HEK293 (cell line): ENCODE data around the gene S100A11.

Experiments used
- EGR2 ChIP-seq: fragments of 450-650 bp; formaldehyde crosslinking; IDR thresholded peaks from 2 replicates; pipeline ENCODE4 v1.5.1; 2016; ENCODE audit warnings: low read depth, missing biosample characterization, missing genetic modification characterization
- GLI2 ChIP-seq: fragments of 450-650 bp; formaldehyde crosslinking; IDR thresholded peaks from 2 replicates; pipeline ENCODE4; 2017; ENCODE audit warnings: missing biosample characterization, missing genetic modification characterization, low read depth, borderline replicate concordance
- GLI4 ChIP-seq: fragments of 450-650 bp; formaldehyde crosslinking; IDR thresholded peaks from 2 replicates; pipeline ENCODE4 v1.5.1; 2016; ENCODE audit warnings: missing biosample characterization, missing genetic modification characterization
- IKZF3 ChIP-seq: fragments of 450-650 bp; IDR thresholded peaks from 2 replicates; pipeline ENCODE4 v1.5.0; 2018; ENCODE audit warnings: missing biosample characterization, mild to moderate bottlenecking, missing genetic modification characterization, moderate library complexity
- KLF10 ChIP-seq: fragments of 450-650 bp; IDR thresholded peaks from 2 replicates; pipeline ENCODE4 v1.5.1; 2018; ENCODE audit warnings: missing biosample characterization, mild to moderate bottlenecking, missing genetic modification characterization
- KLF9 ChIP-seq: fragments of 450-650 bp; formaldehyde crosslinking; IDR thresholded peaks from 2 replicates; pipeline ENCODE4 v1.5.1; 2016; ENCODE audit warnings: missing biosample characterization, missing genetic modification characterization, low read depth
- PRDM1 ChIP-seq: fragments of 450-650 bp; formaldehyde crosslinking; IDR thresholded peaks from 2 replicates; pipeline ENCODE4; 2016; ENCODE audit warnings: missing biosample characterization, missing genetic modification characterization
- SCRT1 ChIP-seq: fragments of 450-650 bp; formaldehyde crosslinking; IDR thresholded peaks from 2 replicates; pipeline ENCODE4 v1.5.1; 2016; ENCODE audit warnings: missing biosample characterization, missing genetic modification characterization, borderline replicate concordance
- SP2 ChIP-seq: fragments of 450-650 bp; formaldehyde crosslinking; IDR thresholded peaks from 2 replicates; pipeline ENCODE4 v1.5.1; 2016; ENCODE audit warnings: missing biosample characterization, missing genetic modification characterization
- ZIC2 ChIP-seq: fragments of 450-650 bp; formaldehyde crosslinking; IDR thresholded peaks from 2 replicates; pipeline ENCODE4 v1.5.1; 2016; ENCODE audit warnings: missing biosample characterization, missing genetic modification characterization
- ZNF112 ChIP-seq: fragments of 450-650 bp; formaldehyde crosslinking; IDR thresholded peaks from 2 replicates; pipeline ENCODE4 v1.5.0; 2017; ENCODE audit warnings: missing biosample characterization, missing genetic modification characterization
- ZNF114 ChIP-seq: fragments of 450-650 bp; formaldehyde crosslinking; IDR thresholded peaks from 2 replicates; pipeline ENCODE4 v1.5.0; 2017; ENCODE audit warnings: missing biosample characterization, missing genetic modification characterization
- ZNF19 ChIP-seq: fragments of 450-650 bp; formaldehyde crosslinking; IDR thresholded peaks from 2 replicates; pipeline ENCODE4; 2016; ENCODE audit warnings: missing biosample characterization, missing genetic modification characterization, low read depth
- ZNF23 ChIP-seq: fragments of 450-650 bp; formaldehyde crosslinking; IDR thresholded peaks from 2 replicates; pipeline ENCODE4 v1.5.1; 2016; ENCODE audit warnings: missing biosample characterization, missing genetic modification characterization, borderline replicate concordance
- ZNF24 ChIP-seq: fragments of 450-650 bp; formaldehyde crosslinking; IDR thresholded peaks from 2 replicates; pipeline ENCODE4 v1.5.1; 2016; ENCODE audit warnings: missing biosample characterization, missing genetic modification characterization
- ZNF266 ChIP-seq: fragments of 450-650 bp; formaldehyde crosslinking; IDR thresholded peaks from 2 replicates; pipeline ENCODE4 v1.5.1; 2016; ENCODE audit warnings: missing biosample characterization, missing genetic modification characterization, low read depth
- ZNF335 ChIP-seq: fragments of 450-650 bp; formaldehyde crosslinking; conservative IDR thresholded peaks from 2 replicates; pipeline ENCODE4 v1.5.1; 2016; ENCODE audit warnings: missing biosample characterization, missing genetic modification characterization
- ZNF366 ChIP-seq: fragments of 450-650 bp; formaldehyde crosslinking; conservative IDR thresholded peaks from 2 replicates; pipeline ENCODE4 v1.5.1; 2016; ENCODE audit warnings: missing biosample characterization, missing genetic modification characterization
- ZNF404 ChIP-seq: fragments of 450-650 bp; formaldehyde crosslinking; IDR thresholded peaks from 2 replicates; pipeline ENCODE4 v1.5.1; 2017; ENCODE audit warnings: missing biosample characterization, missing genetic modification characterization
- ZNF529 ChIP-seq: fragments of 450-650 bp; formaldehyde crosslinking; IDR thresholded peaks from 2 replicates; pipeline ENCODE4 v1.5.1; 2017; ENCODE audit warnings: missing genetic modification characterization, missing biosample characterization; ENCODE audit not compliant: insufficient replicate concordance
- ZNF544 ChIP-seq: fragments of 450-650 bp; formaldehyde crosslinking; IDR thresholded peaks from 2 replicates; pipeline ENCODE4 v1.5.0; 2017; ENCODE audit warnings: missing biosample characterization, missing genetic modification characterization
- ZNF600 ChIP-seq: fragments of 450-650 bp; formaldehyde crosslinking; IDR thresholded peaks from 2 replicates; pipeline ENCODE4 v1.5.1; 2016; ENCODE audit warnings: missing biosample characterization, missing genetic modification characterization
- ZNF654 ChIP-seq: fragments of 450-650 bp; formaldehyde crosslinking; IDR thresholded peaks from 2 replicates; pipeline ENCODE4 v1.5.1; 2016; ENCODE audit warnings: low read depth, missing biosample characterization, missing genetic modification characterization
- ZNF664 ChIP-seq: fragments of 450-650 bp; formaldehyde crosslinking; IDR thresholded peaks from 2 replicates; pipeline ENCODE4 v1.5.1; 2016; ENCODE audit warnings: missing biosample characterization, missing genetic modification characterization
- TF ChIP-seq, protein P1 (sequence below): fragments of 450-650 bp; formaldehyde crosslinking; IDR thresholded peaks from 2 replicates; pipeline ENCODE4 v1.5.1; 2017; ENCODE audit warnings: missing biosample characterization, missing genetic modification characterization
- TF ChIP-seq, protein P2 (sequence below): fragments of 450-650 bp; formaldehyde crosslinking; IDR thresholded peaks from 2 replicates; pipeline ENCODE4 v1.5.1; 2017; ENCODE audit warnings: missing biosample characterization, mild to moderate bottlenecking, missing genetic modification characterization, moderate library complexity
- TF ChIP-seq, protein P3 (sequence below): IDR thresholded peaks from 2 replicates; pipeline ENCODE4 v1.6.1; 2011; ENCODE audit warnings: mild to moderate bottlenecking, low read depth, low read length, borderline replicate concordance
- TF ChIP-seq, protein P4 (sequence below): fragments of 450-650 bp; formaldehyde crosslinking; IDR thresholded peaks from 2 replicates; pipeline ENCODE4 v1.5.1; 2016; ENCODE audit warnings: missing biosample characterization, missing genetic modification characterization
- TF ChIP-seq, protein P5 (sequence below): fragments of 450-650 bp; formaldehyde crosslinking; IDR thresholded peaks from 2 replicates; pipeline ENCODE4 v1.5.1; 2017; ENCODE audit warnings: missing biosample characterization, missing genetic modification characterization
- TF ChIP-seq, protein P6 (sequence below): fragments of 450-650 bp; formaldehyde crosslinking; IDR thresholded peaks from 2 replicates; pipeline ENCODE4 v1.5.1; 2016; ENCODE audit warnings: missing biosample characterization, missing genetic modification characterization

The S100A11 gene

DNA sequence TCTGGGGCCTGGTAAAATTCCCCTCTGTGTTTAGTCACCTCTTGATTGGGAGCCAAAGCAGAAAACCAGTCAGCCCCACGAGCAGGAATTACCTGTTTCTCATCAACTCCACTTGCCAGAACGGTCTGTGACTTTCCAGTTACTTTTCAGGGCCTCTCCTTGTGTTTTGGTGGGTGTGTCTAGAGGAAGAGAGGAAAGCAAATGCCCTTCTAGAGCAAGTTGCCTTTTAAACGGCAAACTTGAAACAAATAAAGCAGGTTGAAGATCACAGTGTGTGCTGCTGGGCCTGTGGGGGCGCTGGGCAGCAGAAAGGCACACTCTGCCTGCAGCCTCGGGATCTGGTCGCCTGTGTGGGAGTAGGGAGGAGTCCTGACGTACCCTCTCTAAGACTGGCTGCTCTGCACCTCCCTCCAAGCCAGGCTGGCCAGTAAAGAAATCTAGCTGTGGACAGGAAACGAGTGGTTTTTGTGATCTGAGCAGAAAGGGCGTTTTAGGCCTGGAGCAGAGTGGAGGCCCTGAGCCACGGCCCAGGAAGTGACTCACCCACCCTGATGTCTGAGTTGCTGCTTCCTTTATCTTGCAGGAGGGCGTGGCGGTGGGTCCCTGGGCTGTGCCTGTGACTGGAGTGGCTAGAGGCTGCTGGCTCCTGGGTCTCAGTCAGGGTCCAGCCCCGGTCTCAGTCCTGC lies 11.1 kb upstream of the S100A11 start (continued):
- TF ChIP-seq KLF10 (tag by site-specific recombination), result peak; percentile 47; the same call in 1 of the 2 replicates
- TF ChIP-seq PRDM1, result no peak
- no peak for TF ChIP-seq ZNF544 (tag by site-specific recombination)
- TF ChIP-seq ZNF19, result no peak
- peak; percentile 99 for TF ChIP-seq ZNF600 (tag by site-specific recombination)
- TF ChIP-seq, protein P1, sequence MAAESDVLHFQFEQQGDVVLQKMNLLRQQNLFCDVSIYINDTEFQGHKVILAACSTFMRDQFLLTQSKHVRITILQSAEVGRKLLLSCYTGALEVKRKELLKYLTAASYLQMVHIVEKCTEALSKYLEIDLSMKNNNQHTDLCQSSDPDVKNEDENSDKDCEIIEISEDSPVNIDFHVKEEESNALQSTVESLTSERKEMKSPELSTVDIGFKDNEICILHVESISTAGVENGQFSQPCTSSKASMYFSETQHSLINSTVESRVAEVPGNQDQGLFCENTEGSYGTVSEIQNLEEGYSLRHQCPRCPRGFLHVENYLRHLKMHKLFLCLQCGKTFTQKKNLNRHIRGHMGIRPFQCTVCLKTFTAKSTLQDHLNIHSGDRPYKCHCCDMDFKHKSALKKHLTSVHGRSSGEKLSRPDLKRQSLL (tag by site-specific recombination), result no peak
- TF ChIP-seq, protein P2, sequence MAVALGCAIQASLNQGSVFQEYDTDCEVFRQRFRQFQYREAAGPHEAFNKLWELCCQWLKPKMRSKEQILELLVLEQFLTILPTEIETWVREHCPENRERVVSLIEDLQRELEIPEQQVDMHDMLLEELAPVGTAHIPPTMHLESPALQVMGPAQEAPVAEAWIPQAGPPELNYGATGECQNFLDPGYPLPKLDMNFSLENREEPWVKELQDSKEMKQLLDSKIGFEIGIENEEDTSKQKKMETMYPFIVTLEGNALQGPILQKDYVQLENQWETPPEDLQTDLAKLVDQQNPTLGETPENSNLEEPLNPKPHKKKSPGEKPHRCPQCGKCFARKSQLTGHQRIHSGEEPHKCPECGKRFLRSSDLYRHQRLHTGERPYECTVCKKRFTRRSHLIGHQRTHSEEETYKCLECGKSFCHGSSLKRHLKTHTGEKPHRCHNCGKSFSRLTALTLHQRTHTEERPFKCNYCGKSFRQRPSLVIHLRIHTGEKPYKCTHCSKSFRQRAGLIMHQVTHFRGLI, result peak; percentile 6; the same call in 1 of the 2 replicates
- TF ChIP-seq ZNF529 (tag by site-specific recombination), result no peak
- no peak for TF ChIP-seq ZNF404
- peak; percentile 97 for TF ChIP-seq ZNF335 (tag by site-specific recombination)
- TF ChIP-seq ZNF114 (tag by site-specific recombination), result no peak
- TF ChIP-seq ZNF24 (tag by site-specific recombination), result 0 out of 2 replicates have a peak, but pooled peaks have one; percentile 16
- peak; percentile 94 for TF ChIP-seq SP2 (tag by site-specific recombination)
- TF ChIP-seq ZNF366, result peak; percentile 86
- TF ChIP-seq, protein P3, sequence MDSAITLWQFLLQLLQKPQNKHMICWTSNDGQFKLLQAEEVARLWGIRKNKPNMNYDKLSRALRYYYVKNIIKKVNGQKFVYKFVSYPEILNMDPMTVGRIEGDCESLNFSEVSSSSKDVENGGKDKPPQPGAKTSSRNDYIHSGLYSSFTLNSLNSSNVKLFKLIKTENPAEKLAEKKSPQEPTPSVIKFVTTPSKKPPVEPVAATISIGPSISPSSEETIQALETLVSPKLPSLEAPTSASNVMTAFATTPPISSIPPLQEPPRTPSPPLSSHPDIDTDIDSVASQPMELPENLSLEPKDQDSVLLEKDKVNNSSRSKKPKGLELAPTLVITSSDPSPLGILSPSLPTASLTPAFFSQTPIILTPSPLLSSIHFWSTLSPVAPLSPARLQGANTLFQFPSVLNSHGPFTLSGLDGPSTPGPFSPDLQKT, result no peak
- TF ChIP-seq ZNF266 (tag by site-specific recombination), result no peak
- no peak for TF ChIP-seq GLI2
- no peak for TF ChIP-seq ZNF664 (tag by site-specific recombination)
- no peak for TF ChIP-seq ZNF654 (tag by site-specific recombination)
- TF ChIP-seq EGR2, result peak; percentile 42
- TF ChIP-seq, protein P4, sequence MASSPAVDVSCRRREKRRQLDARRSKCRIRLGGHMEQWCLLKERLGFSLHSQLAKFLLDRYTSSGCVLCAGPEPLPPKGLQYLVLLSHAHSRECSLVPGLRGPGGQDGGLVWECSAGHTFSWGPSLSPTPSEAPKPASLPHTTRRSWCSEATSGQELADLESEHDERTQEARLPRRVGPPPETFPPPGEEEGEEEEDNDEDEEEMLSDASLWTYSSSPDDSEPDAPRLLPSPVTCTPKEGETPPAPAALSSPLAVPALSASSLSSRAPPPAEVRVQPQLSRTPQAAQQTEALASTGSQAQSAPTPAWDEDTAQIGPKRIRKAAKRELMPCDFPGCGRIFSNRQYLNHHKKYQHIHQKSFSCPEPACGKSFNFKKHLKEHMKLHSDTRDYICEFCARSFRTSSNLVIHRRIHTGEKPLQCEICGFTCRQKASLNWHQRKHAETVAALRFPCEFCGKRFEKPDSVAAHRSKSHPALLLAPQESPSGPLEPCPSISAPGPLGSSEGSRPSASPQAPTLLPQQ (tag by site-specific recombination), result peak; percentile 97
- TF ChIP-seq ZNF23, result no peak
- TF ChIP-seq IKZF3 (tag by site-specific recombination), result 0 out of 2 replicates have a peak, but pooled peaks have one; percentile 15
- no peak for TF ChIP-seq GLI4 (tag by site-specific recombination)
- TF ChIP-seq ZIC2, result peak; percentile 8; the same call in 1 of the 2 replicates
- TF ChIP-seq ZNF112 (tag by site-specific recombination), result no peak
- TF ChIP-seq, protein P5, sequence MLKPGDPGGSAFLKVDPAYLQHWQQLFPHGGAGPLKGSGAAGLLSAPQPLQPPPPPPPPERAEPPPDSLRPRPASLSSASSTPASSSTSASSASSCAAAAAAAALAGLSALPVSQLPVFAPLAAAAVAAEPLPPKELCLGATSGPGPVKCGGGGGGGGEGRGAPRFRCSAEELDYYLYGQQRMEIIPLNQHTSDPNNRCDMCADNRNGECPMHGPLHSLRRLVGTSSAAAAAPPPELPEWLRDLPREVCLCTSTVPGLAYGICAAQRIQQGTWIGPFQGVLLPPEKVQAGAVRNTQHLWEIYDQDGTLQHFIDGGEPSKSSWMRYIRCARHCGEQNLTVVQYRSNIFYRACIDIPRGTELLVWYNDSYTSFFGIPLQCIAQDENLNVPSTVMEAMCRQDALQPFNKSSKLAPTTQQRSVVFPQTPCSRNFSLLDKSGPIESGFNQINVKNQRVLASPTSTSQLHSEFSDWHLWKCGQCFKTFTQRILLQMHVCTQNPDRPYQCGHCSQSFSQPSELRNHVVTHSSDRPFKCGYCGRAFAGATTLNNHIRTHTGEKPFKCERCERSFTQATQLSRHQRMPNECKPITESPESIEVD (tag by site-specific recombination), result no peak
- TF ChIP-seq SCRT1 (tag by site-specific recombination), result no peak
- peak; percentile 84 for TF ChIP-seq KLF9
- TF ChIP-seq, protein P6, sequence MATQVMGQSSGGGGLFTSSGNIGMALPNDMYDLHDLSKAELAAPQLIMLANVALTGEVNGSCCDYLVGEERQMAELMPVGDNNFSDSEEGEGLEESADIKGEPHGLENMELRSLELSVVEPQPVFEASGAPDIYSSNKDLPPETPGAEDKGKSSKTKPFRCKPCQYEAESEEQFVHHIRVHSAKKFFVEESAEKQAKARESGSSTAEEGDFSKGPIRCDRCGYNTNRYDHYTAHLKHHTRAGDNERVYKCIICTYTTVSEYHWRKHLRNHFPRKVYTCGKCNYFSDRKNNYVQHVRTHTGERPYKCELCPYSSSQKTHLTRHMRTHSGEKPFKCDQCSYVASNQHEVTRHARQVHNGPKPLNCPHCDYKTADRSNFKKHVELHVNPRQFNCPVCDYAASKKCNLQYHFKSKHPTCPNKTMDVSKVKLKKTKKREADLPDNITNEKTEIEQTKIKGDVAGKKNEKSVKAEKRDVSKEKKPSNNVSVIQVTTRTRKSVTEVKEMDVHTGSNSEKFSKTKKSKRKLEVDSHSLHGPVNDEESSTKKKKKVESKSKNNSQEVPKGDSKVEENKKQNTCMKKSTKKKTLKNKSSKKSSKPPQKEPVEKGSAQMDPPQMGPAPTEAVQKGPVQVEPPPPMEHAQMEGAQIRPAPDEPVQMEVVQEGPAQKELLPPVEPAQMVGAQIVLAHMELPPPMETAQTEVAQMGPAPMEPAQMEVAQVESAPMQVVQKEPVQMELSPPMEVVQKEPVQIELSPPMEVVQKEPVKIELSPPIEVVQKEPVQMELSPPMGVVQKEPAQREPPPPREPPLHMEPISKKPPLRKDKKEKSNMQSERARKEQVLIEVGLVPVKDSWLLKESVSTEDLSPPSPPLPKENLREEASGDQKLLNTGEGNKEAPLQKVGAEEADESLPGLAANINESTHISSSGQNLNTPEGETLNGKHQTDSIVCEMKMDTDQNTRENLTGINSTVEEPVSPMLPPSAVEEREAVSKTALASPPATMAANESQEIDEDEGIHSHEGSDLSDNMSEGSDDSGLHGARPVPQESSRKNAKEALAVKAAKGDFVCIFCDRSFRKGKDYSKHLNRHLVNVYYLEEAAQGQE (tag by site-specific recombination), result 0 out of 2 replicates have a peak, but pooled peaks have one; percentile 13
